Heart left ventricle (tissue), 16 donors: ENCODE results near the gene IGSF9. TPM values are rescaled to one million over a fixed set of nuclear protein-coding genes. Genes with fewer than 3 reads are reported as not detected.

ENCODE experiments used
- ATAC-seq, 4 donors: fragments of 200-7000 bp; cut with Tn5 transposase; one replicate each; pipeline ENCODE4 v1.9.1; 2020 to 2022; ENCODE audit warnings: moderate library complexity in 4 of 4, mild to moderate bottlenecking in 3 of 4, moderate number of reproducible peaks in 1 of 4
- DNase-seq, 5 donors: peaks; one replicate each; pipeline ENCODE4 v3.0.0-alpha.2; 2020
- H3K27ac ChIP-seq, 12 donors: fragments of 200-600 bp; sonication (generic) in 4 of 12; one replicate each; pipeline versions ENCODE4 v1.5.0 to v1.8.0; 2016 to 2022; ENCODE audit warnings: mild to moderate bottlenecking in 2 of 12
- H3K27me3 ChIP-seq, 9 donors: fragments of 200-600 bp; sonication (generic) in 2 of 9; one replicate each; pipeline versions ENCODE4 v1.5.1 to v1.8.0; 2016 to 2022; ENCODE audit warnings: mild to moderate bottlenecking in 3 of 9
- H3K36me3 ChIP-seq, 9 donors: fragments of 200-600 bp; sonication (generic) in 2 of 9; one replicate each; pipeline versions ENCODE4 v1.5.0 to v1.8.0; 2018 to 2022; ENCODE audit warnings: mild to moderate bottlenecking in 2 of 9
- H3K4me1 ChIP-seq, 12 donors: fragments of 200-600 bp; sonication (generic) in 4 of 12; one replicate each; pipeline versions ENCODE4 v1.5.0 to v1.8.0; 2016 to 2022; ENCODE audit warnings: mild to moderate bottlenecking in 3 of 12
- H3K4me3 ChIP-seq, 12 donors: fragments of 200-600 bp; sonication (generic) in 4 of 12; one replicate each; pipeline versions ENCODE4 v1.5.0 to v1.8.0; 2017 to 2022; ENCODE audit warnings: mild to moderate bottlenecking in 9 of 12, moderate library complexity in 4 of 12
- H3K9me3 ChIP-seq, 12 donors: fragments of 200-600 bp; sonication (generic) in 4 of 12; one replicate each; pipeline versions ENCODE4 v1.5.0 to v1.8.0; 2016 to 2022; ENCODE audit warnings: mild to moderate bottlenecking in 1 of 12
- CTCF ChIP-seq, 12 donors: fragments of 200-600 bp; sonication (generic) in 4 of 12; IDR thresholded peaks; one replicate each; pipeline versions ENCODE4 v1.5.0 to v1.8.0; 2018 to 2022; ENCODE audit warnings: antibody characterized with exemption in 12 of 12, mild to moderate bottlenecking in 5 of 12
- POLR2A ChIP-seq, 2 donors: fragments of 450-650 bp; IDR thresholded peaks; one replicate each; pipeline ENCODE4 v1.6.1; 2017; ENCODE audit warnings: antibody characterized with exemption in 2 of 2, mild to moderate bottlenecking in 2 of 2, moderate library complexity in 2 of 2
- whole genome bisulfite sequencing, 4 donors: extraction: QIAGEN DNeasy Blood & Tissue Kit in 2 of 4; methylation state at CpG; one replicate each; pipeline versions ENCODE4 v1.1.5 to v1.1.7; 2013 to 2018; 5-methylcytosine and 5-hydroxymethylcytosine counted together
- intact Hi-C, 10 donors: fragments of 100-400 bp; cut with DNase I; formaldehyde crosslinking; loops; one replicate each; pipeline versions ENCODE4 v1.11.1 to v1.14.2; 2022
- polyA plus RNA-seq, 2 donors: library from polyadenylated mRNA; stranded (reverse); fragments of 200-250 nt; gene quantifications; one replicate each; pipeline ENCODE4 v1.2.3, GENCODE V29; 2013
- total RNA-seq, 9 donors: library from RNA; depleted of rRNA in 2 of 9; stranded (reverse); fragments of >200 nt in 2 of 9; fragmentation: NEBNext Ultra II Directional in 3 of 9; extraction: Animal tissue kit (Norgen Biotek cat#: 25700) in 3 of 9; gene quantifications; one replicate each; pipeline versions ENCODE4 v1.1.0 to v1.2.4, GENCODE V29; 2016 to 2023
- donor health status: ischemic (EF 13 %, LVEDD 7.1; RV severe dilation, severe dysfunction).
- donor health status: healthy with polysubstance abuse.
- donor health status: DM: no; HTN: yes; CAD: no.
- donor health status: DM: no; HTN: no; CAD: no.
- donor health status: ischemic (EF 25% LVEDD 6.9; RV normal size, moderate dysfunction).
- donor health status: ischemic (EF 25% LVEDD 5.7; RV mildly dilated, moderate dysfunction).
- donor health status: healthy.
- donor health status: DM: yes; HTN: yes; CAD: no.
- donor health status: ischemic (EF 35%, LVEDD 5.7; RV mildly dilated, moderate dysfunction).
- donor health status: nonischemic (EF 11% LVEDD 7.7; RV severe dilation, severe dysfunction).
- donor health status: DM: yes; HTN: yes; CAD: no.
- donor health status: PGD.
- donor health status: ischemic (EF 29% LVEDD 5.4; RV normal size, mild dysfunction).
- donor health status: nonischemic (EF 23%, LVEDD 6.1; RV moderate dilation, normal function).

Gene IGSF9
- total and polyA plus RNA-seq, 11 donors = 0.06 to 4.8 (median 0.12) TPM; not detected in 6

- no peak for TF ChIP-seq CTCF (IDR thresholded peaks at IDR 0.05)
- TF ChIP-seq POLR2A (IDR thresholded peaks at IDR 0.05) = no peak
- Histone ChIP-seq H3K27ac (no peak overlapping the region), H3K4me3 (no peak overlapping the region), H3K4me1 (peaks cover 0 to 8% (median 0%) of the 10 kb centered on the region in 12 donors), H3K36me3 (no peaks in the 10 kb centered on the region), H3K27me3 (peaks cover 0 to 10% (median 0%) of the 10 kb centered on the region in 9 donors), H3K9me3 (no peaks in the 10 kb centered on the region)
- intact Hi-C loops = no loop called here
- DNase-seq = no peak
- ATAC-seq = no peak
- WGBS, 4 donors = 45 to 76% (median 65%) methylated on average over 1 of the region's 1 CpG
Measured at GRCh38 chr1:159988006-159988405, 42.6 kb upstream of the IGSF9 start.

- peak in 2 of 4 donors; percentile 34 to 44 for ATAC-seq
- peaks cover 0 to 8% (median 0%) of the 10 kb centered on the region in 12 donors for H3K4me1 ChIP-seq
- no peaks in the 10 kb centered on the region for H3K36me3 ChIP-seq
- peaks cover 0 to 10% (median 0%) of the 10 kb centered on the region in 9 donors for H3K27me3 ChIP-seq
- H3K9me3 ChIP-seq = no peaks in the 10 kb centered on the region
- H3K4me3 ChIP-seq = no peak overlapping the region
- DNase-seq = peak in 1 of 5 donors; percentile 45
- intact Hi-C loops = no loop called here
- no peak overlapping the region for H3K27ac ChIP-seq
- no peak for TF ChIP-seq CTCF (IDR thresholded peaks at IDR 0.05)
- TF ChIP-seq POLR2A (IDR thresholded peaks at IDR 0.05) = no peak
- 16 to 39% (median 28%) methylated on average over 4 of the region's 4 CpGs for WGBS, 4 donors
Measured at GRCh38 chr1:159987186-159987585, 41.8 kb upstream of the IGSF9 start.

- intact Hi-C loops = no loop called here
- Histone ChIP-seq H3K27ac (no peak overlapping the region), H3K27me3 (peaks cover 0 to 10% (median 0%) of the 10 kb centered on the region in 9 donors), H3K4me1 (peaks cover 0 to 2% (median 0%) of the 10 kb centered on the region in 12 donors), H3K36me3 (no peaks in the 10 kb centered on the region), H3K4me3 (no peak overlapping the region), H3K9me3 (no peaks in the 10 kb centered on the region)
- ATAC-seq (no peak), DNase-seq (no peak)
- WGBS, 4 donors = 86 to 100% (median 92%) methylated on average over 1 of the region's 1 CpG
- no peak for TF ChIP-seq POLR2A (IDR thresholded peaks at IDR 0.05)
- TF ChIP-seq CTCF (IDR thresholded peaks at IDR 0.05) = no peak
Measured at GRCh38 chr1:159986531-159986930, 41.1 kb upstream of the IGSF9 start.

GRCh38 chr1:159986093-159986492 lies 40.7 kb upstream of the IGSF9 start:
- intact Hi-C loops = no loop called here
- 65 to 72% (median 69%) methylated on average over 2 of the region's 2 CpGs for WGBS, 4 donors
- DNase-seq = no peak

More at GRCh38 chr1:159986093-159986492, 40.7 kb upstream of the IGSF9 start:
- H3K4me3 ChIP-seq = no peak overlapping the region
- no peak overlapping the region for H3K27ac ChIP-seq
- ATAC-seq = no peak
- TF ChIP-seq CTCF (IDR thresholded peaks at IDR 0.05) (no peak), POLR2A (IDR thresholded peaks at IDR 0.05) (no peak)
- H3K36me3 ChIP-seq = no peaks in the 10 kb centered on the region
- H3K9me3 ChIP-seq = no peaks in the 10 kb centered on the region
- H3K4me1 ChIP-seq = no peaks in the 10 kb centered on the region
- peaks cover 0 to 10% (median 0%) of the 10 kb centered on the region in 9 donors for H3K27me3 ChIP-seq
